ENCODE results near the gene EML5. TPM values are rescaled to one million over a fixed set of nuclear protein-coding genes. Genes with fewer than 3 reads are reported as not detected.

Gene EML5
- polyA plus RNA-seq, 1 experiment, result 3.6 TPM

DNA sequence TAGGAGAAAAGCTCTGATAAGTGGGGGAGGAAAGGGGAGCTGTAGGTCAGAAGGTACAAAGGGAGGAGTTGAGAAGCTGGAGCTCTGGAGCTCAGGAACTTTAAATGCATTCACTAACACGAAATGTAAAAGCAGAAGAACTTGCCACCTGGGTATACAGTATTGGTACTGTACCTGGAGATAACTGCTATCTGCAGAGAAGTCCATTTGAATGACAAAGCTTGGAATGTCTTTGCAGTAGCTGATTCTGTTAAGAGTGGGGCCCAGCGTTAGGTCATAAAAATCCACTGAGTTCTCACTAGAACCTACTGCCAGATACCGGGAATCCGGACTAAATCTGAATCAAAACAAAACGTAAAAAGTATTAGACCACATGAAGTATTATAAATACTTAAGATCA, 174.3 kb downstream of the EML5 start:
- no peak for DNase-seq (ENCODE audit: low read depth, low spot score)
- ChIA-PET CTCF (interaction anchor here (1.0 kb wide), 1 partner anchor 49 kb away, joined by 4 read pairs; no protein-coding TSS in a partner anchor), POLR2A (no interaction called here)
- Histone ChIP-seq H3K27ac (ENCODE audit: low read depth, low read length) (no peak overlapping the region), H3K9me3 (ENCODE audit: control insufficient read depth, insufficient read depth, low read length) (no peaks in the 10 kb centered on the region), H3K4me3 (ENCODE audit: low read depth, low read length) (no peak overlapping the region), H3K27me3 (ENCODE audit: control insufficient read depth, insufficient read depth, low read length) (no peaks in the 10 kb centered on the region)
- TF ChIP-seq, protein P1, sequence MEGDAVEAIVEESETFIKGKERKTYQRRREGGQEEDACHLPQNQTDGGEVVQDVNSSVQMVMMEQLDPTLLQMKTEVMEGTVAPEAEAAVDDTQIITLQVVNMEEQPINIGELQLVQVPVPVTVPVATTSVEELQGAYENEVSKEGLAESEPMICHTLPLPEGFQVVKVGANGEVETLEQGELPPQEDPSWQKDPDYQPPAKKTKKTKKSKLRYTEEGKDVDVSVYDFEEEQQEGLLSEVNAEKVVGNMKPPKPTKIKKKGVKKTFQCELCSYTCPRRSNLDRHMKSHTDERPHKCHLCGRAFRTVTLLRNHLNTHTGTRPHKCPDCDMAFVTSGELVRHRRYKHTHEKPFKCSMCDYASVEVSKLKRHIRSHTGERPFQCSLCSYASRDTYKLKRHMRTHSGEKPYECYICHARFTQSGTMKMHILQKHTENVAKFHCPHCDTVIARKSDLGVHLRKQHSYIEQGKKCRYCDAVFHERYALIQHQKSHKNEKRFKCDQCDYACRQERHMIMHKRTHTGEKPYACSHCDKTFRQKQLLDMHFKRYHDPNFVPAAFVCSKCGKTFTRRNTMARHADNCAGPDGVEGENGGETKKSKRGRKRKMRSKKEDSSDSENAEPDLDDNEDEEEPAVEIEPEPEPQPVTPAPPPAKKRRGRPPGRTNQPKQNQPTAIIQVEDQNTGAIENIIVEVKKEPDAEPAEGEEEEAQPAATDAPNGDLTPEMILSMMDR (IDR thresholded peaks at IDR 0.05; ENCODE audit: low read depth, low read length), result no peak

DNA sequence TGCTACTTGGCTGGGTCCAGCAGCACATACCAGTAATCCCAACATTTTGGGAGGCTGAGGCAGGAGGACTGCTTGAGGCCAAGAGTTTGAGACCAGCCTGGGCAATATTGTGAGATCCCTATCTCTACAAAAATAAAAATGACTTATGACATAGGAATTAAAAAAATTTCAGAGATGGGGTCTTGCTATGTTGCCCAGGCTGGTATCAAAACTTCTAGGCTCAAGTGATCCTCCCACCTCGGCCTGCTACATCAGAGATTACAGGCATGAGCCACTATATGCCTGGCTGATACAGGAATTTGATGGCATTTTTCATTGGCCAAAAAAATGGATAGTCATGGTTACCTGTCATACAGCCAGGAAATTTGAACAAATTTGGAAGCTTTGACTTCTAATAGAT, 175.3 kb downstream of the EML5 start:
- TF ChIP-seq, protein P1 (IDR thresholded peaks at IDR 0.05; ENCODE audit: low read depth, low read length), result no peak
- H3K27me3 ChIP-seq (ENCODE audit: control insufficient read depth, insufficient read depth, low read length), result no peaks in the 10 kb centered on the region
- H3K9me3 ChIP-seq (ENCODE audit: control insufficient read depth, insufficient read depth, low read length), result no peaks in the 10 kb centered on the region
- no peak overlapping the region for H3K27ac ChIP-seq (ENCODE audit: low read depth, low read length)
- no peak overlapping the region for H3K4me3 ChIP-seq (ENCODE audit: low read depth, low read length)
- ChIA-PET CTCF (no interaction called here), POLR2A (no interaction called here)
- no peak for DNase-seq (ENCODE audit: low read depth, low spot score)

DNA sequence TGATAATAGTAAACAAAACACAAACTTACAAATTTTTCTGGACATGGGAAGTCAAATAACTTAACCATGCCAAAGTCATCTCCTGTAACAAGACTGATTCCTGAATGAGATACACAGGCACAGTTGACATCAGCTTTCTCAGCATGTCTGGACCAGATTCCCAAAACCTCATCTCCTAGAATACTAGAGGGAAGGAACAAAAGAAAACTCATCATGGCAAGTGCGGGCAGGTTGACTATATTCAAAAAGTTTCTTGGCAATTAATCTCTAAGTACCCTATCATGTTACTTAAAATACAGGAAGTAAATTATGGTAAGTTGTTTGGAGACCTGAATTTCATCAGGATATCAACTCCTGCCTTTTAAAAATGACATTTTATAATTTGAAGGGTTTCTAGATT, 176.1 kb downstream of the EML5 start:
- ChIA-PET CTCF (interaction anchor here (0.8 kb wide), 1 partner anchor 51 kb away, joined by 3 read pairs; no protein-coding TSS in a partner anchor), POLR2A (no interaction called here)
- no peak overlapping the region for H3K4me3 ChIP-seq (ENCODE audit: low read depth, low read length)
- DNase-seq (ENCODE audit: low read depth, low spot score), result no peak
- no peak overlapping the region for H3K27ac ChIP-seq (ENCODE audit: low read depth, low read length)
- H3K27me3 ChIP-seq (ENCODE audit: control insufficient read depth, insufficient read depth, low read length), result no peaks in the 10 kb centered on the region
- TF ChIP-seq, protein P1 (IDR thresholded peaks at IDR 0.05; ENCODE audit: low read depth, low read length), result no peak
- H3K9me3 ChIP-seq (ENCODE audit: control insufficient read depth, insufficient read depth, low read length), result no peaks in the 10 kb centered on the region

DNA sequence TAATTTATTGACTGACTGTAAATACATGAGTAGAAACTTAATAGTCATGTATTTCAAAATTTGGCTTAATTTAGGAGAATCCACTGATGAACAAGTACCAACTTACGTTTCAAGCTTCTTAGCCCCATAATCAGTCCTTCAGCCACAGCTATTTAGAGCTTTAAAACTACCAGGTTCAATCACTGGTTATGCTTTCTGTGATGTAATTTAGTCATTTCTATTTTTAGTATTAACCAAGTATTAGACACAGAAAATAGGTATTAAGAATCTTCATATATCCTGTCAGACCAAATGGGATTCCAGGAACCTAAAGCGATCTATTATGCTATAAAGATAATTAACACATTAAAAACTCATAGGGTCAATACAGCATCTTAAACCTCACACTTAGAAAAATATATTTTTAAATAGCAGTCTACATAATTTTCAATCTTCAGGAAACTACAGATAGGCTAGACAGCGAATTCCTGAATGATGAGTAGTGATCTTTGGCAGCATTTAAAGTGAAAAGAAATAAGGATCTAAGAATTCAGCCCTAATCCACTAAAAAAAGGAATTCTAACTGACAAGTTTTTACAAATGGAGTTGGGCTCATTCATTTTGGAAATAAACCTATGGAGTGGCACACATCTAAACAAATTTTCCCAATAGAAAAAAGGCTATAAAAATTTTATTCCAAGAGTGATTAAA, 178.4 kb downstream of the EML5 start:
- TF ChIP-seq, protein P1 (IDR thresholded peaks at IDR 0.05; ENCODE audit: low read depth, low read length), result no peak
- ChIA-PET CTCF (no interaction called here), POLR2A (no interaction called here)
- no peaks in the 10 kb centered on the region for H3K27me3 ChIP-seq (ENCODE audit: control insufficient read depth, insufficient read depth, low read length)
- peak; percentile 21 for DNase-seq (ENCODE audit: low read depth, low spot score)
- no peak overlapping the region for H3K4me3 ChIP-seq (ENCODE audit: low read depth, low read length)
- H3K9me3 ChIP-seq (ENCODE audit: control insufficient read depth, insufficient read depth, low read length), result no peaks in the 10 kb centered on the region
- peak overlapping the region; percentile 12 for H3K27ac ChIP-seq (ENCODE audit: low read depth, low read length)

DNA sequence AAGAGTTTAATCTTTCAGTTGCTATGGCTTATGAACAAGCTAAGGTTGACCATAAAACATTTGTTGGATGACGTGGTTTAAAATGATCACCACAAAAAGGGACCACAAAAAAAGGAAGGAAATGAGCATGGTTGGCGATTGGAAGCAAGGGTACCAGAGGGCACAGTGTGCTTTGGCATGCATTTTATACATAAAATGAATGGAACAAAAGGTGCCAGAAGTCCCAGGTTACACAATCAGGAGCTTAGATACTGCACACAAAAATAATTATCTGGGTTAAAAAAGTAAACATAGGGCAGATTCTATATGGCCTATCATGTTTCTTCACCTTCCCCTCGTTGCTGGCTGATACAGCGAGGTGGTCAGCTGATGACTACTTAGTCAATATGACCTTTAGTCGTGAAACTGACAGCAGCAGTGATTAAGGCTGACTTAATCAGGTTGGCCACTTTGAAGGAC, 179.2 kb downstream of the EML5 start:
- TF ChIP-seq, protein P1 (IDR thresholded peaks at IDR 0.05; ENCODE audit: low read depth, low read length), result no peak
- no peaks in the 10 kb centered on the region for H3K27me3 ChIP-seq (ENCODE audit: control insufficient read depth, insufficient read depth, low read length)
- no peak for DNase-seq (ENCODE audit: low read depth, low spot score)
- POLR2A ChIA-PET, result no interaction called here
- peak overlapping the region; percentile 12 for H3K27ac ChIP-seq (ENCODE audit: low read depth, low read length)
- H3K4me3 ChIP-seq (ENCODE audit: low read depth, low read length), result no peak overlapping the region
- CTCF ChIA-PET, result interaction anchor here (0.5 kb wide), 1 partner anchor 847 kb away, joined by 3 read pairs; no protein-coding TSS in a partner anchor
- no peaks in the 10 kb centered on the region for H3K9me3 ChIP-seq (ENCODE audit: control insufficient read depth, insufficient read depth, low read length)
